CD4-positive, alpha-beta T cell treated with Interleukin-15 for 4 hours (primary cell): ENCODE results near the gene NME7.
"Not testable (repeated sequence)": the region's sequence is repeated elsewhere in the genome, so short reads cannot be mapped to it uniquely, and the experiment has no call there.

Experiments
- DNase-seq: peaks from one replicate; pipeline ENCODE4 v3.0.0-alpha.2; 2020; ENCODE audit warnings: low spot score

NME7 gene

DNA sequence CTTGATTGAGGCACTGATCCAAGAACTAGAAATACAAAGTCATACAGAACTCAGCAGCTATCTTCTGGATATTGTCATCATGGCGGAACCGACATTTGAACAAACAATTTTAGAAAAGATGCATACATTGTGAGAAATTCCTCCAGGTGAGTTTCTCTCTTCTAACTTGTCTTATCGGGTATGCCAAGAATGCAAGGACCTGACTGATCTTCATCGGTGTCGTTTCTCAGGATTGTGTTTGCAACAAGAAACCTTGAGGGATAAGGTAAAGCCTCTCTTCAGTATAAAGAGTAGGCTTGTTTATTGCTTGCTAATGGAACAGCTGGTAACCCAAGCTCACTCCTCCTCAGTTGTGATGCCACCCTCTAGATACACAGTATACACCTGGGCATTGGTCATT lies 62.2 kb downstream of the NME7 start:
- DNase-seq: no peak

DNA sequence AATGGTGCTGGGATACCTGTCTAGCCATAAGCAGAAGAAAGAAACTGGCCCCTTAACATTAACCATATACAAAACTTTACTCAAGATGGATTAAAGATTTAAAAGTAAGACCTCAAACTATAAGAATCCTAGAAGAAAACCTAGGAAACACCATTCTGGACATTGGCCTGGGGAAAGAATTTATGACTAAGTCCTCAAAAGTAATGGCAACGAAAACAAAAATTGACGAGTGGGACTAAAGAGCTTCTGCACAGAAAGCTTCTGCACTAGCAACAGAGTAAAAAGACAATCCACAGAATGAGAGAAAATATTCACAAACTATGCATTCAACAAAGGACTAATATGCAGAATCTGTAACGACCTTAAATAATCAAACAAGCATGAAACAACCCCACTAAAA lies 66.7 kb downstream of the NME7 start:
- no peak for DNase-seq

DNA sequence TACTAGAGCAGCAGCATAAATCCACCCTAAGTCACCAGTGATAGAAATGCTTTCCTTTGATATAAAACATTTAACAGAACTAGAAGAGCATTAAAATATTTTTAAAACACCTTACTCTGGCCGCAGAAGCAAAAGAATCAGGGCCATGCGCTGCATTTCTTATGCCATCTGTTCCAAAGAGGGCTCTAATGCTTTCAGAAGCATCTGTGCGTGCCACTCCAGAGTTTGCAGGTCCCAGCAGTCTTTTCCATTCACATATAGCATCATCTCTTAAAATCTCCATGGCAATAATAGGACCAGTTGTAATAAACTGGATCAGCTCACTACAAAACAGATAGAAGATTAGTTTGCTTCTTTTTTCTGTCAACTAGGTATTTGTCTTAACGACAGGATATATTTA lies 69.2 kb downstream of the NME7 start:
- no peak for DNase-seq

GRCh38 chr1:169295846-169296245 lies 71.8 kb downstream of the NME7 start:
- no peak for DNase-seq

DNA sequence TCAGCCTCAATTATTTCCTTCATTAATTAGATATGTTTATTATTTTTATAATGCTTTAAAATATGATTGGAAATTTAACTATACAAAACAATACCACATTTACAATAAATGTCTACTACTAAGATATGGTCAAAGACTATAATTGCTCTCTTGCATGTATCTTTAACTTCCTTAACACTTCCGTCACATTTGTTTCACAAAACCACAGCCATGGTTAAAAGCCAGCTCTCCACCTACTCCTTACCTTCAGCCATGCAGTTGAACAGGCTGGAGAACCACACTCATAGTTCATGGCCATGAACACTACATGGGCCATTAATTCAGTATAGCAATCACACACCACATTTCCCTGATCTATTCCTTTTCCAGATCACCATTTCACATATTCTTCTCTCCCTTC lies 72.2 kb downstream of the NME7 start:
- DNase-seq: no peak

DNA sequence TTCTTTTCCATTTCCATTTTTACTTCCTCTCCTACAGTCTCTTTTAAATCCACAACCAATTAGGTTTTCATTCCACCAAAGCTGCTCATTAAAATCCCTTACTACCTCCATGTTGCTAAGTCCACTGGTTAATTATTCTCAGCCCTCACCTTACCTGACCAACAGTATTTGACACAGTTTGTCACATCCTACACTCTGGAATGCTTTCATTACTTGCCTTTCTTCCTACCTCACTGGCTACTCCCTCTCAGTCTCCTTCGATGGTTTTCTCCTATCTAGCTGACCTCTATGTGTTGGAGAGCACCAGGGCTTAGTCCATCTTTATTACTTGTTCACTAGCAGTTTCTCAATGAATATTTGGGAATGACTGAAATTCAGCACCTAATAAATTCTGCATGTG lies 78.6 kb downstream of the NME7 start:
- no peak for DNase-seq

DNA sequence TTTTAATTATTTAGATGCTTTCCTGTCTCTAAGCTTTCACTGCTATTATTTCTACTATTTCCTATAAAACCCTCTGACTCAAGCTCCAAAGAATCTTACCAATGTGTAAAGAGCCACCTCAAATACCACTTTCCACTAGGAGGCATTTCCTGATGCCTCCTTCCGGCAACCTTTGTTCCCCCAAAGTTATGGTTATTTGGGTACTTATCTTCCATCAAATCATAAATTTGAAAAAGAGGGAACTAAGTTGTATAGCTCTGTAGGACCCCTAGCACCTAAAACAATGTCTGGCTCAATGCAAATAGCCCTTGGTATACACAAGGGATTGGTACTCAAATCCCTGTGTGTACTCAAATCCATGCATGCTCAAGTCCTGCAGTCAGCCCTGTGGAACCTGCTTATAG lies 79.6 kb downstream of the NME7 start:
- no peak for DNase-seq

- no peak for DNase-seq
Measured at GRCh38 chr1:169287280-169287679, 80.3 kb downstream of the NME7 start.

- not testable (repeated sequence) for DNase-seq
Measured at GRCh38 chr1:169281562-169281961, 86.0 kb downstream of the NME7 start.

GRCh38 chr1:169271098-169271497 lies 96.5 kb downstream of the NME7 start:
- DNase-seq: no peak

GRCh38 chr1:169266133-169266532 lies 101.5 kb downstream of the NME7 start:
- DNase-seq: no peak

GRCh38 chr1:169263059-169263458 lies 104.5 kb downstream of the NME7 start:
- DNase-seq: no peak

GRCh38 chr1:169261884-169262283 lies 105.7 kb downstream of the NME7 start:
- no peak for DNase-seq

- DNase-seq: no peak
Measured at GRCh38 chr1:169260478-169261151, 107.0 kb downstream of the NME7 start.

- no peak for DNase-seq
Measured at GRCh38 chr1:169259816-169260215, 107.8 kb downstream of the NME7 start.

DNA sequence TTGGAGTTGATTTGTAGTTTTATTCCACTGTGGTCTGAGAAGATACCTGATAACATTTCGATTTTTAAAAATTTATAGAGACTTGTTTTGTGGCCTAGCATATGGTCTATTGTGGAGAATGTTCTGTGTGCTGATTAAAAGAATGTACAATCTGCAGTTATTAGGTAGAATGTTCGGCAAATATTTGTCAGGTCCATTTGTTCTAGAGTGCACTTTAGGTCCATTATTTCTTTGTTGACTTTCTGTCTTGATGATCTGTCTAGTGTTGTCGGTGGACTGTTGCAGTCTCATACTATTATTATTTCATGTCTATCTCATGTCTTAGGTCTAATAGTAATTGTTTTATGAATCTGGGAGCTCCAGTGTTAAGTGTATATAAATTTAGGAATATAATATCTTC lies 116.8 kb downstream of the NME7 start:
- no peak for DNase-seq

DNA sequence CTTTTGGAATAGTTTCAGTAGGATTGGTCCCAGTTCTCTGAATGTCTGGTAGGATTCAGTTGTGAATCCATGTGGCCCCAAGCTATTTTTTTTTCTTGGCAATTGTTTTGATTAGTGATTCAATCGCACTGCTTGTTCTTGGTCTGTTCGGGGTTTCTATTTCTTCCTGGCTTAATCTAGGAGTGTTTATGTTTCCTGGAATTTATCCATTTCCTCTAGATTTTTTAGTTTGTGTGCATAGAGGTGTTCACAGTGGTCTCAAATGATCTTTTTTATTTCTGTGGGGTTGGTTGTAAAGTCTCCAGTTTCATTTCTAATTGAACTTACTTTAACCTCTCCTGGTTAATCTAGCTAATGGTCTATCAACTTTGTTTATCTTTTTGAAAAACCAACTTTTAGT lies 117.6 kb downstream of the NME7 start:
- DNase-seq: no peak

DNA sequence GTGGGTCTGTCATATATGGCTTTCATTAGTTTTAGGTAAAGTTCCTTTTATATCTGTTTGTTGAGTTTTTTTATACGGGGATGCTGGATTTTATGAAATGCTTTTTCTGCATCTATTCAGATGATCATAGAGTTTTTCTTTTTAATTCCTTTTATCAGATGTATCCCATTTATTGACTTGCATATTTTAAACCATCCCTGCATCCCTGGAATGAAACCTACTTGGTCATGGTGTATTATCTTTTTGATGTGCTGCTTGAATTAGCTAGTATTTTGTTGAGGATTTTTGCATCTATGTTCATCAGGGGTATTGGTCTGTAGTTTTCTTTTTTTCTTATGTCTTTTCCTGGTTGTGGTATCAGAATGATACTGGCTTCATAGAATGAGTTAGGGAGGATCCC lies 118.0 kb downstream of the NME7 start:
- DNase-seq: no peak

- no peak for DNase-seq
Measured at GRCh38 chr1:169245706-169246105, 121.9 kb downstream of the NME7 start.

DNA sequence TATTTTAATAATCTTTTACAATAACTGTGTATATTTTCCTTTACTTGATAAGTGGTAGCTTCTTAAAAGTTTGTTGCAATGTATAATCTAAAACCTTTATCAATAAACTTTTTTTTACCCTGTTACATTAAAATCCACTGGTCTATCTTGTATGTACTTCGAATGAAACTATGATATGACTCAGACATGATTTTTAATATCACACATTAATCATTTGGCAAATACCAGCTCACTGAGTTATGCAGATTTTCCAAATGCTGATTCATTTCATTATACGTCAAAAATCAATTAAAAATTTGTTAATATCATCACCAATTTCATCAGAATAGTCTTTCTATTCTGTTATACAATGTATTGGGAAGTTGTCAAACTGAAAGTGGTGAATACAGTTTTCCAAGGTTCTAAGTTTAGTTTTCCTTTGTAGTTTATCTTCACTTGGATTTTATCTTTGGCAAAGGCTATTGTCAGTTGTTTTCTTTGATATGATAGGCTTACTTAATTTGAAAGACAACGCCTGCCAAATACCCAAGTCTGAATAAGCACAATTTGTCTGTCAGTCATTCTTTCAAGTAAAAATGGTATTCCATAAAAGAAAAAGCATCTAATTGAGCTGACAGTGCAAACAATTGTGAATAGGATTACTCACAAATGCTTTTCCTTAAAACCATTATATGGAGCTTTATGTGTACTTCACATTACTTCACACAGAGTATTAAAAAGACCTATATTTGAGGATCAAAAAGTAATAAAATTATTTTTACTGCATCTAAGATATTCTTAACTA lies 127.0 kb downstream of the NME7 start:
- no peak for DNase-seq

GRCh38 chr1:169236880-169237279 lies 130.7 kb downstream of the NME7 start:
- no peak for DNase-seq

- DNase-seq: no peak
Measured at GRCh38 chr1:169236143-169236542, 131.5 kb downstream of the NME7 start.

GRCh38 chr1:169235568-169235967 lies 132.0 kb downstream of the NME7 start:
- DNase-seq: no peak

- no peak for DNase-seq
Measured at GRCh38 chr1:169234780-169235179, 132.8 kb downstream of the NME7 start.
